SU-DHL-6 (cell line): Measurements from ENCODE around the gene YEATS2.

Source experiments
- CTCF ChIP-seq: fragments of 200-600 bp; sonication (generic); IDR thresholded peaks from one replicate; pipeline ENCODE4 v1.5.1; 2017; ENCODE audit warnings: antibody characterized with exemption, mild to moderate bottlenecking, low read length, moderate library complexity; ENCODE audit not compliant: insufficient read depth, poor library complexity, severe bottlenecking
- EZH2phosphoT487 ChIP-seq: fragments of 200-600 bp; sonication (generic), shearing (Covaris generic); conservative IDR thresholded peaks from 2 replicates; pipeline ENCODE4 v1.6.1; 2018; ENCODE audit warnings: mild to moderate bottlenecking, antibody characterized with exemption, low read length, moderate library complexity, mixed read lengths

GRCh38 chr3:183699238-183699947 is 1.8 kb downstream of the YEATS2 start:
- TF ChIP-seq CTCF (no peak), EZH2phosphoT487 (no peak)
